Hippocampal formation (tissue), 2 donors: Measurements from ENCODE around the gene ZNF460.
A peak's percentile ranks its signal among the peaks of the same experiment; 100 is the strongest.

Experiments used
- DNase-seq, 2 donors: peaks; one replicate each; lab custom pipeline; 2025; lab: John Stamatoyannopoulos, UW

ZNF460 gene

DNA sequence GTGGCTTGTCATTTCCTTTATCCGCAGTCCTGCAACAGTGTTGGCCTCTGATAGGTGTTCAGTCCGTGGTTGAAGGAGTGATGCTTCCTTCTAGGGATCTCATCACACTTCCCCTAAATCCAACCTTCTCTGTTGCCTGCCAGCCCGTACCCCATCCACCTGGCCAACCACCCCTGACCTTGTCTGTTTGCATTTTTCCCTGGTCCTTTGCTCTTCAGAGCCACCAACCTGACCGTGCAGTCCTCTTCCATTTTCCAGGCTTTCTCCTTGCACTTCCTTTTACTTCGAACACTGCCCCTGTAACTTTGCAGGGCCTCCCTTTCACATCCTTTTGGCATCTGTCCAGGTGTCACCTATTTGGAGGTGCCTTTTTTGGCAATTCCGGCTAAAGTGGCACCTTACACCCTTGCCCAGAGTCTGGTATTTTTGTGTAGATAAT lies 696 bp downstream of the ZNF460 start:
- DNase-seq = no peak

DNA sequence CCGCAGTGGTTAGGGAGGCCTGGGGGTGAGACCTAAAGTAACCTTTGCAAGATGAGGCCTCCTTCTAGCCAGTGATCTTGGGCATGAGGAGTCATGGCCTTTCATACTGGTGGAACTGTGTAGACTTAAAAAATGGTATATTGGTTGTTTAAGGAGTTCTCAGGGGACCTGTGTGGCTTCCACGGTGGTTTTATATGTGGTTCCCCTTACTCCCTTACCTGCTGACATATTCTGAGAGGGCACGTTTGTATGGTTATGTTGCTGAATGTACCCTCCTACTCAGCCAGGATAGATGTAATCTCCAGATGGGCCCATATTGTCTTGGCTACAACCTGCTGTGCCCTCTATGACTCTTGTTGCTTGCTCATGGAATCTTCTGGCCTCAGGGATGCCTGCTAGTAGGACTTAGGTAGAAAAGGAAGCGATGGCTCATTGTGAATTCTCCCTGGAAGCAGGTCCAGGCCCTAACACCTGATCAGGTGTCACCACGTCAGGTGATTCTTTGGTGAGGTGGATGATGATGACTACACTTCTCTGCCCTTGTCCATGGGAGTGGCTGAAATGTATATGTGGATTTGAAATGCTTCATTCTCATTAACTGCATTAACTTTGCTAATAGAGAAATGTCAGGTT lies 1.8 kb downstream of the ZNF460 start:
- no peak for DNase-seq

DNA sequence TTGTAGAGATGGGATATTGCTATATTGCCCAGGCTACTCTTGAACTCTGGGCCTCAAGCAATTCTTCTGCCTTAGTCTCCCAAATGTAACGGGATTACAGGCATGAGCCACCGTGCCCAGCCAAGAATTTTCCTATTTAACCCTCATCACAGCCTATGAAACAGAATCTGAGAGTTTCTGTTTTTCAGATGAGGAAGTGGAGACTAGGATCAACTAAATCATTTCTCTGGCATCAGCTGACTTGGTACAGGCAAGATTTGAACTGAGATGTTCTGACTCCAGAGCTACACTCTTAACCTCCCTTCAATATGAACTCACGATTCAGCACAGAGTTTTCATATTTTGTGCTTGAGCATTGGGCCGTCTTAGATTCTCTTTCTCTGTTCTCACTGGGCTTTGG lies 8.1 kb downstream of the ZNF460 start:
- no peak for DNase-seq

DNA sequence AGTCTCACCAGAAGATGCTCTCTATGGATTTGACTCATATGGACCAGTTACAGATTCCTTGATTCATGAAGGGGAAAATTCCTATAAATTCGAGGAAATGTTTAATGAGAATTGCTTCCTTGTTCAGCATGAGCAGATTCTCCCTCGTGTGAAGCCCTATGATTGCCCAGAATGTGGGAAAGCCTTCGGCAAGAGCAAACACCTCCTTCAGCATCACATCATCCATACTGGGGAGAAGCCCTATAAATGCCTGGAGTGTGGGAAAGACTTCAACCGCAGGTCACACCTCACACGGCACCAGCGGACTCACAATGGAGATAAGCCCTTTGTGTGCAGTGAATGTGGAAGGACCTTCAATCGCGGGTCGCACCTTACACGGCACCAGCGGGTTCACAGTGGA lies 10.7 kb downstream of the ZNF460 start:
- DNase-seq = no peak

DNA sequence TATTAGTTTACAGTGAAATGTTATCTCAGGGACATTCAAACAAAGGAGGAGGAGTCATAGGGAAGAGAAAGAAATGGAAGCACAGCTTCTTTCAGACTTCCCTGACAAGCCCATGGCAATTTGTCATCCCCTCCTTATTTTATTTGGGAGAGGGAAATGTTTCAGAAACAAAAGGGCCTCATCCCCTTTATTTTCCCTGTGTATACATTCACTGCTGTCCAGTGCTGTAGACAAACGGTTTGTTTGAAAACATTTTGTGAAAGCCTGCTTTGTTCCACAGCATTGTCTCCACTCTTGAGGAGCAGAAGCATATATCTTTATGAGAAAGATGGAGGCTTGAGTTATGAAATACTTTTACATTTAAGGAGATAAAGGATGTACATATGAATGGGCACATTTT lies 12.3 kb downstream of the ZNF460 start:
- no peak for DNase-seq

DNA sequence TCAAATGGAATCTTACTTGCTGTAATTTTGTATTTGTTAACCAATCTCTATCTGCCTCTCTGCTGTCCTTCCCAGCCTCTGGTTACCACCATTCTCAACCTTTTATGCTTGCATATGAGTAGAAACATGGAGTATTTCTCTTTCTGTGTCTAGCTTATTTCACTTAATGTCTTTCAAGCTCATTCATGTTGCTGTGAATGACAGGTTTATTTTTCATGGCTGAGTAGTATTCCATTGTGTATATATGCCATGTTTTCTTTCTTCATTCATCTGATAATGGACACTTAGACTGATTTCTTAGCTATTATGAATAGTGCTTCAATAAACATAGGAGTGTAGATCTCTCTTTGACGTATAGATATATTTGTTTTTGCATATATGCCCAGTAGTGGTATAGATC lies 13.4 kb downstream of the ZNF460 start:
- no peak for DNase-seq

DNA sequence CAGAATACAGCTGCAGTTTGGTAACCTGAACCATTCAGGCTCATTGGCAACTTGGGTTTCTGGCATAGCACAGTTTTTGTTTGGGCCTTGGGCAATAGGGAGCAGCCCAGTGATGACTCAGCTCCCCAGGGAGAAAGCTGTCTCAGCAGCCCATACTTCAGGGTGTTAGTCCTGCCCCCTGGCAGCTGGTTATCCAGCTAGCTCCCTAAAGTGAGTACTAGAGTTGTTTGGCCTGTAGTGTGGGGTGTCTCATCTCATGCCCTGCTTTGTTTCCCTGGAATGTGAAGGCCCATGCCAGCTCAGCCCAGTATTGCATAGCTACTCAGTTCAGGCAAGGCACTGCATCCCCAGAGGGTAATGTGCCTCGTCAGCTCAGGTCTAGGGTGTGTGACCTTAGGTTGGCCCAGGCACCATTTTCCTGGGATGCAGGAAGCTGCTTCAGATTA lies 21.8 kb downstream of the ZNF460 start:
- no peak for DNase-seq

DNA sequence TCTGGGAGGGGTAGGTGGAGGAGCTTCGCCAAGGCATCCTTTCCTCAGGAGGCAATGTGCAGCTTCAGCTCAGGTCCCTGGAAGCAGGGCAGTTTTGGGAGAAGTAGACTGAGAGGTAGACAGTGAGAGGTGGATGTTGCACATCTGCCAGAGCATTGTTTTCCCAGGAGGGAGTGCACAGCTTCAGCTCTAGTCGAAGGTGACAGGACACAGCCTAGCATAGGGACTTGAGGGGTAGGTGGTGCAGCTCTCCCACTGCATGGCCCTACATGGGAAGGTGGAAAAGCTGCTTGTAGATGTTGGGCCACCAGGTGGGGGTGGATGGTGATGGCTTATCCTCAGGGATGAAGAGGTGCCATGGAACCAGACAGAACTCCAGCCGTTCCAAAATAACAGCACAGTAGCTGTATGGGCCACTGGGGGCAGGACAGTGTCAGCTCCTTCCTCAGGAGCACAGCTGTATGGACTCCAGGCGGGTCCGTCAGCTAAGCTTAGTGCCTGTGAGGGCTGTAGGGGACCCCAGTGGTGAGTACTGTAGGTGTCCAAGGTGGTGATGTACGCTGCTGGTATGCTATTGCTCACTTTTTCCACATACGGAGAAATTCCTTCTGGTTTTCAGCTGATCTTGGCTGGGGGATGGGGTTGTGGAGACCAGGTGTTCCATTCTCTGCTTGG lies 22.6 kb downstream of the ZNF460 start:
- DNase-seq = no peak

DNA sequence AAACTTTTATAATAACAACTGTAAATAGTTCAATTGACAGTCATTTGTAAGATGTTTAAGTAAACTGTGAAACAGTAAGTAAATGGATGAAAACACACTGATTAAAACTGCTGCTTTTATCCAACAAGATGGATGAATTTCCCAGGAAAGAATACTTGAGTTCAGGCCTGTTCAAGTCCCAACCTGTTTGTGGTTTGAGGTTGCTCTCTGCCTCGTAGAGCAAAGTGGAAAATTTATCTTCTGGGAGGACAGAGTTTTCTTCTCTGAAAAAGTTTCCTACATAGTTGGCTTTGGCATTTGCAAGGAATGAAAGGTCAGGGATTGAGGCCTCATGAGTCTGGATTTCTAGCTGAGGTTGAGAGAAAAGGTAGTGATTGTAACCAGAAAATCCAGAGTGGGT lies 24.8 kb downstream of the ZNF460 start:
- DNase-seq = no peak

DNA sequence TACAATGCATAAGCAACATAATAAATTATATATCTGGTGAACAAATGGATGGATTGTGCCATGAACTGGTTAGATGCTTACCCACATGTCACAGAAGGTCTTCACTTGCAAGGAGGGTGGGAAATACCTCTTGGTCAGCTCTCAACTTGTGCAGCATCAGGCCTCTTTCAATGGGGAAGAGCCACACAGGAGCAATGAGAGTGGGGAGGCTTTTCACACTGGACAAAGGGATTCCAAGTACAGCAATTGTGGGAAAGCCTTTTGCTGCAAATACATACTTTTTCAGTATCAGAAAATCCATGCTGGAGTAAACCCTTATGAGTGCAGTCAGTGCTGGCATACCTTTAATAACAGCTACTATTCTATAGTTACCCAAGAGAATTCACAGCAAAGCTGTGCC lies 28.2 kb downstream of the ZNF460 start:
- DNase-seq = no peak

DNA sequence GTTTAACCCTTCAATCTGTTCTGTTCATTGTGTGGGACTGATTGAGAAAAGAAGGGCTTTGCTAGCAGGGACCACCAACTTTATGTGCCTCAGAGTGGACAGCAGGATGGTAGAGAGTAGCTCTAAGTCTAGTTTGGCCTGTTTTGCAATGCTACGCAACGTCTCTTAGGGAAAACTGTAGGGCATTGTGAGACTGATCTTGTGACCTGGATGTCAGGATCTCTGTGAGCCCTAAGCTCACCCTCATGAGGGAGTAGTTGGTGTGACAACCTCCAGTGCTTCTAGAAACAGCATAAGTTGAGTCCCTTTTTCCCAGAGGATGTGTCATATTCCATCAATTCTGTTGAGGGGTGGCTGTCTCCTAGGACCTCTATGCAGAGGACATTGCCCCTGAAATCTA lies 30.5 kb downstream of the ZNF460 start:
- no peak for DNase-seq

DNA sequence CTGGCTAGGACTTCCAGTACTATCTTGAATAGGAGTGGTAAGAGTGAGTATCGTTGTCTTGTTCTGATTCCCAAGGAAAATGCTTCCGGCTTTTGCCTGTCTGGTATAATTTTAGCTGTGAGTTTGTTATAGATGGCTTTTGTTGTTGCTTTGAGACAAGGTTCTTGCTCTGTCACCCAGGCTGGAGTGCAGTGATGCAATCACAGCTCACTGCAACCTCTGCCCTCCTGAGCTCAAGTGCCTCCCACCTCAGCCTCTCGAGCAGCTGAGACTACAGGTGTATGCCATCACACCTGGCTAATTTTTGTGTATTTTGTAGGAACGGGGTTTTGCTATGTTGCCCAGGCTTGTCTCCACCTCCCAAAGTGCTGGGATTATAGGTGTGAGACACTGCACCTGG lies 33.9 kb downstream of the ZNF460 start:
- DNase-seq = no peak

DNA sequence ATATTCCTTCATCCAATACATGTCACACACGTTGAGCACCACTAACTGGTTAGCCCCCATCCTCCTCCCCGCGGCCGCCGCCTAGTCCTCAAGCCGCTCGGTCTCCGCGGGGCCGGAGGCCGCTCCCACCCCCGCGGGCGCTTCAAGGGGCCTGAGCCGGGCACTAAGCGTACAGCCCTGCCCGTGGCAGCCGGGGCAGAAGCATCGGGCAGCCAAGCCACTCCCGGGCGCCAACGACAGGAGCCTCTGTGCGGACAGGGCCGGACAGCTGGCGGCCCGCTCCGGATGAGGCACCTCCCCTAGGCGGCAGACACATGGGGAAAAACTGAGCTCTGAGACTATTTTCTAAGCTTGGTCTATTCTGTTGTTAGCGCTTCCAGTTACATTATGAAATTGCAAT lies 37.2 kb downstream of the ZNF460 start:
- DNase-seq = no peak

DNA sequence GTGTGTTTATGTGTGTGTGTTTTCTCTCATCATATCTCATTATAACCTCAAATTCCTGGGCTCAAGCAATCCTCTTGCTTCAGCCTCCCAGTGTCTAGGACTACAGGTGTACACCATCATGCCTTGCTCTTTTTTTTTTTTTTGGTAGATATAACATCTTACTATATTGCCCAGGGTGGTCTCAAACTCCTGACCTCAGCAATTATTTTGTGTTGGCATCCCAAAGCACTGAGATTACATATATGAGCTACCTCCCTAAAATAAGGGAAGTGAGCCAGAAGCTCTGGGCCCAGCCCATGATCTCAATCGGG lies 39.5 kb downstream of the ZNF460 start:
- no peak for DNase-seq

DNA sequence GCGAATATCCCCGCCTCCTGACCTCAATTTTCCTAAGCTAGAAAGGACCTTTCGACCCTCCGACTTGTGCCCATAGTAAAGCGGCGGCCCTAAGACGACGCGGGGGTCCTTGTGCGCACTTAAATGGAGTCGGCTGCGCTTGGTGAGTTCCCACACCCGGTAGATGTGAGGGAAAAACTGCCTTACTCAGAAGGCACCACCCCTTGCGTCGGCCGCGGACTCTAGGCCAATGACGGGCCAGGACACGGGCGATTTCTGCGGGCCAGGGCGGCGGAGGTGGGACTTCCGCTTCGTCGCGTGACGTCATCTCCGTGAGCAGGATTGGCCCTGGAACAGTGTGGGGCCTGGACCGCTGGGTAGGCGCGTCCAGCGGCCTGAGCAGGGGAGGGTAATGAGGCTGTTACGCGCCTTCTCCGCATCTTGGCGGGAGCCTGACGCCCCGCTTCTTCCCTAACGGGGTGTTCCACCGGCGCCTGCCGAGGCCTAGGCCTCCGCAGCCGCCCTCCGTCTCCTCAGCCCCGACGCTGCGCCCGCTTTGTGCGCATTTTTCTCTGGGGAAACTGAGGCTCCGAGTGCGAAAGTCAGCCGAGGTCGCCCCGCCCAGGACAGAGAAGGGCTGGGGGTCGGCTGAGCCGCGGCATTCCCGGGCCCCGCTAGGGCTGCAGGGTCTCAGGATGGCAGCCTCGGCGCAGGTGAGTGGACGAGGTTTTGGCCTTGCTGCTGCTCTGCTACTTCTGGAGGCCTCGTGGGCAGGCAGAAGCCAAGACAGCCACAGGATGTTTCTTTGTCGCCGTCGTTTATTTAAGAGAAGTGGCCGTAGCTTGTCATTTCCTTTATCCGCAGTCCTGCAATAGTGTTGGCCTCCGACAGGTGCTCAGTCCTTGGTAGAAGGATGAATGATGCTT lies 40.1 kb downstream of the ZNF460 start, which contains the start of gene ZNF543:
ZNF543 (plus strand) TSS at position 293 of the 905 bp plus-strand sequence; CDS start at position 675, 382 bp downstream.
- peak; percentile 92 to 94 for DNase-seq

DNA sequence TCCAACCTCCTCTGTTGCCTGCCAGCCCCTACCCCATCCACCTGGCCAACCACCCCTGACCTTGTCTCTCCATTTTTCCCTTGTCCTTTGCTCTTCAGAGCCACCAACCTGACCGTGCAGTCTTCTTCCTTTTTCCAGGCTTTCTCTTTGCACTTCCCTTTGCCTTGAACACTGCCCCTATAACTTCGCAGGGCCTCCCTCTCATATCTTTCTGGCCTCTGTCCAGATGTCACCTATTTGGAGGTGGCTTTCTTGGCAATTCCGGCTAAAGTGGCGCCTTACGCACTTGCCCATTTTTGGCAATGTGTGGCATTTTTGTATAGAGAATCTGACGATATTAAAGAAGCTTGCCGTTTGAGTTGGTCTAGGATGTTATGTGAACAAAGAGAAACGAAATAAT lies 40.8 kb downstream of the ZNF460 start:
- no peak for DNase-seq

DNA sequence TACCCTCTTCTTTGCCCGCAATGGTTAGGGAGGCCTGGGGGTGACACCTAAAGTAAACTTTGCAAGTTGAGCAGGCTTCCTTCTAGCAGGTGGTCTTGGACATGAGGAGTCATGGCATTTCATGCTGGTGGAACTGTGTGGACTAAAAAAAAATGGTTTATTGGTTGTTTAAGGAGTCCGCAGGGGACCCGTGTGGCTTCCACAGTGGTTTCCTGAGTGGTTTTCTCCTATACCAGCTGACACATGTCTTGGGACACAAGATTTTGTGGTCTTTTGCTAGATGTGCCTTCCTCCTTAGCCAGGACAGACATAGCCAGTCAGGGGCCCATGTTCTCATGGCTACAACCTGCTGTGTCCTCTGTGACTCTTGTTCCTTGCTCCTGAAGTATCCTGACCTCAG lies 41.5 kb downstream of the ZNF460 start:
- no peak for DNase-seq

DNA sequence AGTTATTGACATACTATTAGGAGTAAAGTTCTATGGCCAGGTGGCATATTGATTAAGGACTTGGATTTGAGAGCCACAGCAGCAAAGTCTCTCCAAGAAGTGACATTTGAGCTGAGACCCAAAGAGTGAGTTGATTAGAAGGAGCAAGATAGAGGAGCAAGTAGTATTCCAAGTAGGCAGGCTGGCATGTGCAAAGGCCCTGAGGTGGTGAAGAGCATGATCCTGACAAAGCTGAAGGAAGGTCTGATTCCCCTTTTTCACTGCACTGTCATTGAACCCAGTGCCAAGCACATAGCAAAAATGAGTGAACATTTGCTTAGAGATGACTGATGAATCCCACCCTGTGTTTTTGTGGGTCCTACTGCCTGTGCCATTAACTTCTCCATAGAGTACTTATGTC lies 44.7 kb downstream of the ZNF460 start:
- no peak for DNase-seq

DNA sequence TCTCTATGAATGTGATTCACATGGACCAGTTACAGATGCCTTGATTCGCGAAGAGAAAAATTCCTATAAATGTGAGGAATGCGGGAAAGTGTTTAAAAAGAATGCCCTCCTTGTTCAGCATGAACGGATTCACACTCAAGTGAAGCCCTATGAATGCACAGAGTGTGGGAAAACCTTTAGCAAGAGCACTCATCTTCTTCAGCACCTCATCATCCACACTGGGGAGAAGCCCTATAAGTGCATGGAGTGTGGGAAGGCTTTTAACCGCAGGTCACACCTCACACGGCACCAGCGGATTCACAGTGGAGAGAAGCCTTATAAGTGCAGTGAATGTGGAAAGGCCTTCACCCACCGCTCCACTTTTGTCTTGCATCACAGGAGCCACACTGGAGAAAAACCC lies 47.7 kb downstream of the ZNF460 start:
- no peak for DNase-seq

DNA sequence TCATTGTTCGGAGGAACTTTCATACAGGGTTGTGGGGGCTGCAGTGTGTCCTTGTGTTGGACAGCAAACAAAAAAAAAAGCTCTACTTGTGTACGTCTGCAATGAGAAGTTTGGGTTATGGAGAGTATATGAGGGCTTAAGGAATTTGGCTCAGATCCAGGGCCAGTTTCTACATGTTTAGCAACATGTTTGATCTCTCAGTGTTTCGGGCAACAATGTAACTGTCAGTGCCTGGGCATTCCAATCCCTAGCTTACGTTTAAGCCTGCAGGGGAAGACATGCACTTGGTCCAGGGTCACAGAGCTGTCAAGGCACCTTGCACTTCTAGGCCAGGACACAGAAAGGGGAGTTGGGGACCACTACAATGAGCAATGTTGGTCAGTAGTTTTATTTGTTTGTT lies 53.9 kb downstream of the ZNF460 start:
- no peak for DNase-seq

DNA sequence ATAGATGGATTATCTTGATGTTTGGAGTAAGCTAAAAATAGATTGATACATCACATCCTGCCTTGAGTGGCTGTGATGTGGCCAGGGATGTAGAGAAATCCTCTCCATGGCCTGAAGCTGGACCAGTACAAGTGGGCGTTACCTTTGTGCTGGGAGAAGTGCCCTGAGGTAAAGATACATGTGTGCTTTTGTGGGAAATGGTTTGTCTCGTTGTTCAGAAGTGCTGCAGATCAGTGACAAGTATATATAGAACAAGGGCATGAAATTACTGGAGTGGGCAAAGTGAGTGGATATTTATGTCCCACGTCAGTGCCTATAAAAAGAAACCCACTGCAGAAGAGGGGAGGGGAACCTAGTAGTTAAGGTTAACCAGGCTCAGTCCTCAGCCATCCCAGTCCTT lies 58.6 kb downstream of the ZNF460 start:
- DNase-seq = no peak

DNA sequence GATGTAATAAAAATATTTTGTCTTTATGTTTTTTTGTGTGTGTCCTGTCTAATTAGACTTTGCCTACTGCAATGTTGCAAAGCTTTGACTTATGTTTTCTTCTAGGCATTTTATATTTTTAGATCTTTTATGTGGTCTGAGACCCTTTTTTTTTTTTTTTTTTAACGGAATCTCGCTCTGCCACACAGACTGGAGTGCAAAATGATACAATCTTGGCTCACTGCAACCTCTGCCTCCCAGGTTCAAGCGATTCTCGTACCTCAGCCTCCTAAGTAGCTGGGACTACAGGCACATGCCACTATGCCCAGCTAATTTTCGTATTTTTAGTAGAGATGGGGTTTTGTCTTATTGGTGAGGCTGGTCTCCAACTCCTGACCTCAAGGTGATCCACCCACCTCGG lies 62.3 kb downstream of the ZNF460 start:
- DNase-seq = no peak
